Measurements from ENCODE around the gene PLTP. TPM values are rescaled to one million over a fixed set of nuclear protein-coding genes. Genes with fewer than 3 reads are reported as not detected.

Gene PLTP
- total and polyA plus RNA-seq, 2 of the 13 experiments (the other 11 are each of a cell fraction or from before 2014, with no cell fraction given): 16.9 to 28.6 TPM

- TF ChIP-seq TCF12 (IDR thresholded peaks at IDR 0.05) (no peak), TCF12 (CRISPR knock-in tag; IDR thresholded peaks at IDR 0.05) (no peak; the same call in 1 of the 2 replicates), ELF3 (CRISPR knock-in tag; IDR thresholded peaks at IDR 0.05) (peak; percentile 90), REST (IDR thresholded peaks at IDR 0.05; ENCODE audit: borderline replicate concordance in 1 of 2, low read depth in 1 of 2, low read length in 2 of 2) (peak in 1 of 2 experiments; percentile 66; a peak in 2 of 4 replicates), ZNF800 (CRISPR knock-in tag; IDR thresholded peaks at IDR 0.05) (0 out of 2 replicates have a peak, but pooled peaks have one; percentile 59), ZNF720 (CRISPR knock-in tag; IDR thresholded peaks at IDR 0.05) (no peak), CREB3 (CRISPR knock-in tag; IDR thresholded peaks at IDR 0.05) (0 out of 2 replicates have a peak, but pooled peaks have one; percentile 54), TRIM22 (IDR thresholded peaks at IDR 0.05) (no peak), PAXIP1 (CRISPR knock-in tag; conservative IDR thresholded peaks at IDR 0.05) (peak; percentile 10; the same call in 1 of the 2 replicates), ZNF615 (CRISPR knock-in tag; IDR thresholded peaks at IDR 0.05; ENCODE audit: borderline replicate concordance) (no peak), CAMTA2 (CRISPR knock-in tag; IDR thresholded peaks at IDR 0.05; ENCODE audit: borderline replicate concordance) (0 out of 2 replicates have a peak, but pooled peaks have one; percentile 66), EED (CRISPR knock-in tag; IDR thresholded peaks at IDR 0.05) (peak; percentile 97), ATF7 (IDR thresholded peaks at IDR 0.05) (no peak), ATF7 (CRISPR knock-in tag; IDR thresholded peaks at IDR 0.05) (no peak; the same call in 1 of the 2 replicates), ZNF232 (CRISPR knock-in tag; IDR thresholded peaks at IDR 0.05; ENCODE audit: borderline replicate concordance) (peak; percentile 15; the same call in 1 of the 2 replicates), ZNF562 (CRISPR knock-in tag; IDR thresholded peaks at IDR 0.05; ENCODE audit: borderline replicate concordance) (no peak), NFE2L2 (IDR thresholded peaks at IDR 0.05; ENCODE audit: low read length) (no peak), MLLT10 (CRISPR knock-in tag; IDR thresholded peaks at IDR 0.05) (no peak)
These were observed 54.7 kb downstream of the PLTP start, which contains the start of the genes ACOT8 and ZSWIM3 (continued) for GRCh38 chr20:45857114-45857881.

Measured in HepG2 (cell line).